HG03139 (cell line): ENCODE data around the gene LCMT1.
"Not testable (repeated sequence)": the region's sequence is repeated elsewhere in the genome, so short reads cannot be mapped to it uniquely, and the experiment has no call there.

Experiments
- ATAC-seq: cut with Tn5 transposase; IDR thresholded peaks from one replicate; pipeline ENCODE4 v1.9.1; 2021; ENCODE audit not compliant: unreplicated experiment

LCMT1 gene

DNA sequence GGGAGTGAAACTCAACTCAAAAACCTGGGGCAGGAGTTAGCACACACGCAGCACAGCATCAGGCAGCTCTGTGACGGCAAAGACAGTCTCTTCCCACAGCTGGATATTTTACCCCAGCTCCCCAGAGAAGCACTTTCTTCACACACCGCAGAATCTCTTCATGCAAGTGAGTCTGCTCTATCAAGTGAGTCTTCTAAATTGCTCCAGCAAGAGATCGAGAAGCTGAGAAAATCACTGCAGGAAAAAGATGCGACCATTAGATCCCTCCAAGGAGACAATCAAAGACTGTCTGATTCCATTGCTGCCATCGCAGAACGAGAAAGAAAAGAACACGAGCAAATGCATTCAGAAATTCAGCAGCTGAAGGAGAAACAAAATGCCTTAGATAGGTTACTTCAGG, 16.9 kb upstream of the LCMT1 start:
- no peak for ATAC-seq

DNA sequence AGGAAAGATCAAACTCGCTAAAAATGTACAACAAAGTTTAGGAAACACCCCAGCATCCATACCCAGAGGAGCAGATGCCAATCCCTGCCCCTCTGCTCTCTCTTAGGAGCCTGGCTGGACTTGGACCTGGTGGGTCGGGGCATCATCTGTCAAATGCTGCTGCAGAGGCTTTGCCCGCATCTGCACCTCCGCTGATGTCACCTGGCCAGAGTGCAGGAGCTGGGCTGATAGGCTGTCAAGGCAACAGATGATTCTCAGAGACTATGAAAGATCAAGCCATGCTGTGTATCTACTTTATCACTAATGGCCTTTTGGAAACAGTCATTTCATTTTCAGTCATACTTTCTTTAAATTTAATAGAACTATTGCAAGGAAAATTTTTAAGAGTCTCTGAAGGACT, 15.9 kb upstream of the LCMT1 start:
- ATAC-seq = no peak

DNA sequence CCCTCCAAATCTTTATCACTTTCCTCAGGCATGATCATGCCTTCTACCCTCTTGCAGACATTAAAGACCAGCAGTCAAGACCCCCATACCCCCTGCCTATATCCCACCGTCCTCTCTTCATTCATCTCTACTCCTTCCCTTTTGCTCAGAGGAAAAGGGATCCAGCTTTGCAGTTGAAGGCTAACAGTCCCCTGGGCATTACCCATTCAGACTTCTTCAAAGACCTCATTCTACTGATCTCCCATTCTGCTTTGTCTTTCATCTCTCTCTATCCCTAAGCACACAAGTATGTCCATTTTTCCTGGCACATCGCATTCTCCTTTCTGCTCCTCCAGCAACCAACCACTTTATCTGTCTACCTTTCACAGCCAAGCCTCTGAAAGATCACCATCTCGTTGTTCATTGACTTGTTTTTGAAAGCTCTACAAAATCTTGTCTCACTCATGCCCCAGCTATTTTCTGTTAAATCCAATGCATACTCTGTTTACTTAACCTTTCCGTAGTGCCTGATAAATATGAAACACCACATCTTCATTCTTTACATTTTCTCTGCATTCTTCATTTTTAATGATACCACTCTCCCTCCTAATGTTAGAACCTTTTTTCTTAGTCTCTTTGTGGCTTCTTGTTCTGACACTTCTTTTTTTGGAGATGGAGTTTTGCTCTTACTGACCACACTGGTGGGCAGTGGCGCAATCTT, 14.1 kb upstream of the LCMT1 start:
- ATAC-seq = no peak

DNA sequence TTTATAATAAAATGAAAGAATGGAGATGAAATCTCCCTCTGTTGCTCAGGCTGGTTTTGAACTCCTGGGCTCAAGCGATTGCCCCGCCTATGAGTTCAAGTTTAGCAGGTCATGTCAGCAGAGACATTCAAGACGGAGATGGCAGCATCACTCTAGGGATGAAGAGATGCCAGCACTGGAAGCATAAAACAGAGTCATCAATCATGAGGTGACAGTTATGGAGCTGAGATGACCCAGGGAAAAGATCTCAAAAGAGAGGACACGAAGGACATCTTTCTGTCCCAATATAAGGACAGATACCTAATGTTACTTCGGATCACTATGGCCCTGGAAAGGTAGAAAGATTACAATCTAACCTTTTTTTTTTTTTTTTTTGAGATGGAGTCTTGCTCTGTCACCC, 11.0 kb upstream of the LCMT1 start:
- no peak for ATAC-seq

DNA sequence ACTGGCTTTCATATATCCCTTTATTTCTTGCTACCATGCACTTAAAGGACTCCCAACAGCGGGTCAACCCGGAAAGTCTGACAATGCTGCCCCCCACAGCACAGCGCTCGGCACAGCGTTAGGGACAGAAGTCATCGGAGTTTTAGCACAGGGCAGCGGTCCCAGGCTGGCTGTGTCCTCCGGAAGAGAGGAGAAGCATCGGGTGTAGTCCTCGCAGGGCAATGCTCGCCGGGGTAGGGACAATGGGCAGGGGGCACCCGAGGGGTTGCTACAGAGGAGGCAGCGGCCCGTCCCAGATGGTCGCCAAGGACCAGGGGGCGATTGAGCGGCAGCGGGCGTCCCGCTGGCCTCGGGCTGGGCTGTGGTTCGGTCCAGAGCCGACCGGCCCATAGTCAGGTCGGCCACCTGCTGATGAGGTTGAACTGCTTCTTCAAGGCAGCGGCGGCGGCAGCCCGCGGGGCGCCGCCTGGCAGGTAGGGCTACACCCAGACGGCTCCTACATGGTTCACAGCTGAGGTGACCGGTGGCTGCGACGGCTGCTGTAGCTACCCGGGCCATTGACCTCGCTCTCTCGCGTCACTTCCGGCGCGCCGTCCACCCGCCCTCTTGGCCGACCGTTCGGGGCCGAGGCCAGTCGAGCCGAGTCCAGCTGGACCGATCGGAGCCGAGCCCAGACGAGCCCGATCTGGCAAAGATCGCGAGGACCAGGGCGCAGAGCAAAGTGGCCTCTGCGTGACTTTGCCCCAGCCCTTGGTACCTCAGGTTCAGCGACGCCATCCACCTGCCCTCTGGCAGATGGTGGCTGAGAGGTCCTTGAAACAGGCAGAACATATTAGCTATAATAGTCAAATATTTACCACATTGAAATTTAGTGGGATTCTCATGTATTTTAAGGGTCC, 4.7 kb upstream of the LCMT1 start:
- ATAC-seq = peak; percentile 44

DNA sequence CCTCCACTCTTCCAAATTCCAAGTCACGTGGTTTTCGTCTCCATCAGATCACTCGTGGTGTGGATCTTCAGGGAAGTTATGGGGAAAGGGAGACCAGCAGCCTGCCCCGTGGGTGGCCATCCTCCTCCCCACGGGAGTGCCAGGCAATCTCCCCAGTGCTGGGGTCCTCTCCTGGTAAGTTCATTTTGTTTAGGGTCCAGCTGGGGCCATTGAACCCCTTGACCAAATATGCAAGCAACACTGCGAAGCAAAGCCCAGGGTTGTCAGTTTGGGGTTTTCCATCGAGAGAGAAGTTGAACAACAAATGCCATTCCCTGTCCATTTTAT, 4.1 kb upstream of the LCMT1 start:
- ATAC-seq = no peak

DNA sequence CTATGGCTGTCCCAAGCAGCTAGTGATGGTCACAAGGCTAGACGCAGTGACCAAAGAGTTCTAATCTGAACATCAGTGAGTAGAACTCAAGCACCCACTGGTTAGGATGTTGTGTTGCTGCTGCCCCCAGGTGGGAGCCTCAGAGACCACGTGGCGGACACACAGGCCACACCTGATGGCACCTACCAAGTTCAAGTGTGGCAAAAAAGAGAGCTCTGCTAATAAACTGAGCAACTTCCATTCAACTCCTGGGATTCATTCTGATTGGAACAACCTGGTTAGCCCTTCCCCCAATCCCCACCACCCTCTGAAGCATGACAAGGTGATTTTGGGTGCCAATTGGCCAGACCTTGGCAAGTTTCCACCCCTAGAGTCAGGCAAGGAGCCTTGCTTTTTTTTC, 3.5 kb upstream of the LCMT1 start:
- ATAC-seq = no peak

DNA sequence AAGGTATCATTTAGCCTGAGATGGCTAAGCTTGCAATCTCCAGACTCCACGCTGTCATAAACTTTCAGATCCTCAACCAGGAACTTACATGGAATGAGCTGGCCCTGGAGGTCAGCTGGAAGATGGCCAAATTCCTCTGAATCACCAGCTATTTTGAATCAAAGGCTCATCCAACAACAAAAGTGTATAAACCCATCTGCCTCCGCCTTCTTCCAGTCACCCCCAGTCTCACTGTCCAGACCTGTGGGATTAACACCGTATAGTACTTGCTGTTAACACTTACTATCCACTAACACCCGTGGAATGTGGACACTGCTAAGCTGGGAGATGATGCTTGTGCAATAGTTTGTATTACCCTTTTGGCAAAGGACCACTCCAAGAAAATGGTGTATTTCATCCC, 1.9 kb upstream of the LCMT1 start:
- ATAC-seq = no peak

DNA sequence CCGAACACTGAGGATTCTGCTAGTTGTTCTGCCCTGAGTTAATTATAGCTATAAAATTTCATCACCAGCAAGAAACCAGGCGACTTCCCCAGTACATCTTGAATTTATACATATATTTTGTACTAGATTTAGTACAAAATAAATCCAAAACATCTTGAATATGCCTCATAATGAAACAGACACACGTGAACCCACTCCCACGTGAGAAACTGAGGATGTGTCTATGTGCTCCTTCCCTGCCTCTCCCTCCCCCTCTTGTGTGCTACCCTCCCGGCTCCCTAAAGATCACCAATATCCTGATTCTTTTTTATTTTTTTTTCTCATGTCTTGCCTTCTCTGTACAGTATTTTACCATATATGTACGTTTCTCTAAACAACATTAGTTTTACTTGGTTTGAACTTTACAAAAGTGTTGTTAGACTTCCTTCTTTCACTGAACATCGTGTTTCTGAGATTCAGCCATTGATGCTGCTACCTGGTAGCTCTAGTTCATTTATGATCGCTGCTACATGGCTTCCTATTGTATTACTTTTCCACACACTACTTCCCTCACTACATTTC, 1.1 kb upstream of the LCMT1 start:
- no peak for ATAC-seq

DNA sequence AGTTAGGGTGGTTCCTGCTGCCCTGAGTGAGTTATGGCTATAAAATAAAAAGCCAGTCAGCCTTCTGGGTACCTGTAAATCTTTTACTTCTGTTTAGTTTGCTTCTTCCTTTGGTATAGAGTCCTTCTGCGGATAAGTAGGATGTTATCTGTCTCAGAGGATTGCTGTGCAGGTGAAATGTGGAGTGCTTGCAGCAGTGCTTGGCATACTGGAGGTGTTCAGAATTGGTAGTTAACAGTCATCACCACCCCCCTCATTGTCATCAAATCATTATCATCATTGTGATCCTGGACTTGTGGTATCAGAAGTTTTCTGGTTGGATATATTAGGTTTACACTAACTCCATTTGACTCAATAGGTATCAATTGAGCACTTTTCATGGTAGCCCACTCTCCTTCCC, 2.6 kb downstream of the LCMT1 start:
- no peak for ATAC-seq

DNA sequence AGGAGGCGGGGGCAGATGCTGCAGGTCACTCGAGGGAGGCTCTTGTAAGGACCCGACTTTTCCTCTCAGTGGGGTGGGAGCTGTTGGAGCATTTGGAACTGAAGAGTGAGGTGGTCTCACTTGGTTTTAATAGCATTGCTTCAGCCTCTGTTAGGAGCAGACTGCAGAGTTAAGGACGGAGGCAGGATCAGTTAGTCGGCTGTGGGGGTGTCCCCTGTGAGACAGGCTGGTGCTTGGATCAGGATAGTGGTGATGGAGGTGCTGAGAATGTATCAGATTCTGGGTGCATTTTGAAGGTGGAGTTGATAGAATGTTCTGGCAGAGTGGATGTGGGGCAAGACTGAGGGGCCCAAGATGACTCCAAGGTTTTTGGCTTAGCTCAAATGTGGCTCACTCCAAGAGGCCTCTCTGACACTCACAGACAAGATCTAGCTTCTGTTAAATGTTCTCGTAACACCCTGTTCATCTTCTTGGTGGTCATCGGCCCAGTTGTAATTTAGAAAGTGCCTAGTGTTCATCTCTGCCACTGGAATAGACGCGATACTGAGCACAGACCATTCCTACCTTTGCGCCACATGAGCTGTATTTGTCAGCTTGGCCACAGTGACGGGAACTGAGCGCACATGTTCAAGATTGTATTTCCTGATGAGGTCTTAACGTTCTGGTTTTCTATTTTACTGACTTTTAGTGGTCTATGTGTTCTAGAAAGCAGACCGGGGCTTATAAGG, 7.5 kb downstream of the LCMT1 start:
- no peak for ATAC-seq

DNA sequence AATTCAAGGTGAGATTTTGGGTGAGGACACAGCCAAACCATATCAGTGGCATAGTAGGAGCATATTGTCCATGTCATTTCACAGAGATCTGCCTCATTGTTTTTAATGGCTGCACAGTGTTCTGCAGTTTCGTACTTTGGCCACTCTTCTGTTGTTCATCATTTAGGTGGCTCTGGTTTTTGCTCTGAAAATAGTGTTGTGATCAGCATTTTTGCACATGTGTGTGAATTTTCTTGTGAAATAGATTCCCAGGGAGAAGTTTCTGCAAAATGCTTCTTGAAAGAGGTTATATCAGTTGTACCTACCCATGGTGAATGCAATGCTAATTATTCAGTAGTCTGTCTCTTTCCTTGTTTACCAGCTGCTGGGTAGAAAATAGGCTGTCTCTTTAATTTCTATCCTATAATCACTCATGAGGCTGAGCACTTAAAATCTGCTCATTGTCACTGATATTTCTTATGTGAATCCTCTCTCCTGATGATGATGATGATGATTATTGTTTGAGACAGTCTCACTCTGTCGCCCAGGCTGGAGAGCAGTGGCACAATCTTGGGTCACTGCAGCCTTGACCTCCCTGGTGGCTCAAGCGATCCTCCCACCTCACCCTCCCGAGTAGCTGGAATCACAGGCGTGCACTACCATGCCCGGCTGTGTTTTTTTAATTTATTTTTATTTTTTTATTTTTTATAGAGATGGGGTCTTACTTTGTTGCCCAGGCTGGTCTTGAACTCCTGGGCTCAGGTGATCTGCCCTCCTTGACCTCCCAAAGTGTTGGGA, 10.5 kb downstream of the LCMT1 start:
- ATAC-seq = no peak

DNA sequence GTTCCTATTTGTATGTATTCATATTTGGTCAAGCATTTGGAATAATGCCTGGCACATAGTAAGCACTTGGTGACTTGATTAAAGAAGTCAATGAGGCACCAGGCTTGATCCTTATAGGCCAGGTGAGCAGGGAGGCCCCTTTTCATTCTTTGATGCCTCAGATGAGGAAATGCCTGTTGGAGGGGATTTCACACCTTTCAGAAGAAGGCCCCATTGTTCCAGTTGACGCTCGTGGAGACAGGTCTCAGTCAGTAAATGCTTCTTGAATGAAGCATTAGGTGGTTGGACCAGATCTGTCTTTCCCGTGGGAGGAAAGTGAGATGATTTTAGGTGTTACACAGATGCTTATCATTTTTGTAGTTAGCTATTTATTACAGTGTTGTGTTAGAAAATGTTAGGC, 13.0 kb downstream of the LCMT1 start:
- no peak for ATAC-seq

DNA sequence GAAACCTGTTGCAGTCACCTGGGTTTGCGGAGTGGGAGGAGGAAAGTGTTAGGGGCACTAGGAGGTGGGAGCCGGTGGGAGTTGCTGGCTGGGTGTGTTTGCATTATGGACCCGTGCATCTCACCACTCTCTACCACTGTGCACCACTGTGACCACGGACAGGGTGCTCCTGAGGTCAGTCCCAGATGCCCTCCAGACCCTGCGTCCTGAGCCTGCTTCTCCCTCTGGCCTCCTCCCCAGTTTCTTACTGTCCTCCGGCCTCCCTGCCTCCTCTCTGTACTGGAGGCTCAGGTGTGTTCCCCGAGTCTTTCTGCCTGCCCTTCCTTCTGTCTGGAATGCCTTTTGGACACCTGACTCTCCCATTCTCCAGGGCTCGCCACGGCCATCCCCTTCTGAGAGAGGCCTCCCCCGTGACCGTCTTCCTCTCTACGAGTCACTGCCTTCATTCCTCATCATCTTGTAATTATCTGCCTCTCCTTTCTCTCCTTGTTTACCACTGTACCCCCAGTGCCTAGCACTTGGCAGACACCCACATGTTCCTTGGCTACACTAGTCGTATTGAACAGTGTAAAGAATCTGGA, 14.6 kb downstream of the LCMT1 start:
- not testable (repeated sequence) for ATAC-seq

DNA sequence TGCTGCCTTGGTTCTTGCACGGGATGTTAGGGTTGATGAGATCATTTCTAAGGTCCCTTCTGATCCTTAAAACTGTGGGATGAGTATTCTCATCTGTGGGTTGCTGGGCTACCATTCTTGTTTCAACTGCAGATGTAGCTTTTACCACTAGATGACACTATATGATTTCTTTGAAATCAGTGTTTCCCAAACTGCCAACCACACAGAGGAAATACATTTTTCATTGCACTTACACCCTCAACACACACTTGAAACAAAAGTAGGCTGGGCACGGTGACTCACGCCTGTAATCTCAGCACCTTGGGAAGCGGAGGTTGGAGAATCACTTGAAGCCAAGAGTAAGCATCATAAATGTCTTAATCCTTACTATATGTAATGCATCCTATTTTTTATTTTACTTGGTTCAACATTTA, 15.3 kb downstream of the LCMT1 start:
- ATAC-seq = no peak

DNA sequence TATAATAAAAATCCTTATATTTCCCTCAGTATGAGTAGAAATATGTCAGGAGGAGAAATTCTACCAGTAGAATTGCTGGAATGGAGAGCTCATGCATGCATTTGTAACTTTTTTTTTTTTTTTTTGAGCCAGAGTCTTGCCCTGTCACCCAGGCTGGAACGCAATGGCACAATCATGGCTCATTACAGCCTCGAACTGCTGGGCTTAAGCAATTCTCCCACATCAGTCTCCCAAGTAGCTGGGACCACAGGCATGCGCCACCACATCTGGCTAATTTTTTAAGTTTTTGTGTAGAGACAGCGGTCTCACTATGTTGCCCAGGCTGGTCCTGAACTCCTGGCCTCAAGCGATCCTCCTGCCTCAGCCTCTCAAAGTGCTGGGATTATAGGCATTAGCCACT, 21.2 kb downstream of the LCMT1 start:
- not testable (repeated sequence) for ATAC-seq

DNA sequence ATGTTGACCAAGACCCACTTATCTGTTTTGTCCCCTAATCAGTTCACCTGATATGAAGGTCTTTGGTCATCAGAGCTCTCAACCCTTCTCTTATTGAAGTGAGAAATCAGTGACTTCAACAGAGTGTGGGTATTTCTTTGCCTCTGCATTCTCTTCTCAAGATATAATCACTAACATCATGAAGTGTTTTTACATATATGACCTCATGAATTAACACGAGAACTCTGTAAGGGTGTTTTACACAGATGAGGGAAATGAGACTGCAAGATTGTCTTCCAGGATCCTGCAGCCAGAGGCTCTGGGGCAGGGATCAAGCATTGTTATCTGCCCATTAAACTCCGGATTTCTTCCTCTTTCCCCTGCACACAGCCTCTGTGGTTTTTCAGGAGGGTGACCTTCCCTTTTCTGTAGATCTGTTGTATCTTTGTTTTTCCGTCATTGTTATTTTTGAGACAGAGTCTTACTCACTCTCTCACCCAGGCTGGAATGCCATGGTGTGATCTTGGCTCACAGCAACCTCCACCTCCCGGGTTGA, 22.7 kb downstream of the LCMT1 start:
- ATAC-seq = no peak

DNA sequence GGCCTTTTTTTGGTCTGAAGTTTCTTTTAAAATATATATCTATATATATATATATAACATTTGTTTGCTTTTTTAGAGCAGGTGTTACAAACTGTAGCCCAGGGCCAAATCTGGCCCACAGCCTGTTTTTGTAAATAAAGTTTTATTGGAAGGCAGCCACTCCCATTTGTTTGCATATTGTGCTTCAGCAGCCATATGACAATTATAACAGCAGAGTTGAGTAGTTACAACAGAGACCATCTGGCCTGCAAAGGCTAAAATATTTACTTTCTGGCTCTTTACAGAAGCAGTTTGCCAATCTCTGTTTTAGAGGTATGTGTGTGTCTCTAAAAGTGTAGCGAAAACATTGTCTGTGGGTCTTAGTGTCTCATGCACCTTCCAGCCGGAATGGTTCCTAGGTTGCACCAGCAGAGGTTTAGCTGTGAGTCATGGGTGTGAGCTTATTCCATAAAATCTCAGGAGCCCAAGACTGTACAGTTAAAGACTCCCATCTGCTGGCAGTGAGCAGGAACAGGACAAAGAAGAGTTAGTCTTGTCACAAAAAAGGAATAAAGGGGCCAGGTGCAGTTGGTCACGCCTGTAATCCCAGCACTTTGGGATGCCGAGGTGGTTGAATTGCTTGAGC, 23.8 kb downstream of the LCMT1 start:
- no peak for ATAC-seq

DNA sequence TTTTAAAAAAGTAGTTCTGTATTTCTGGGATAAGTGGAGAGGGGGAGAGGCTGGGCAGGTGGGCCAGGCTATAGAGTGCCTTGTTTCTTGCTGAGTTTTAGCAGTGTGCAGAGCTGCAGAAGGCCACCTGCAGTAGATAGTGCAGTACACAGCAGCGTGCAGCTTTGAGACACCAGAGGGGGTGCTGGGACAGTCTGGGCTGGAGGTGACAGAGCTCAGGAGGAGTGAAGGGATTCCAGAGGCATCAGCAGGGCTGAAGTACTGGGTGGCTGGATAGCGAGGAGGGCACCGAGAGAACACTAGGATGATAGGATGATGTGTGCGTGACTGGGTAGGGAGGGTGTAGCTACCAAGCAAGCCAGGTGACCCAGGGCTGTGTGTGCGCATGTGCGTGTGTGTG, 26.6 kb downstream of the LCMT1 start:
- no peak for ATAC-seq

DNA sequence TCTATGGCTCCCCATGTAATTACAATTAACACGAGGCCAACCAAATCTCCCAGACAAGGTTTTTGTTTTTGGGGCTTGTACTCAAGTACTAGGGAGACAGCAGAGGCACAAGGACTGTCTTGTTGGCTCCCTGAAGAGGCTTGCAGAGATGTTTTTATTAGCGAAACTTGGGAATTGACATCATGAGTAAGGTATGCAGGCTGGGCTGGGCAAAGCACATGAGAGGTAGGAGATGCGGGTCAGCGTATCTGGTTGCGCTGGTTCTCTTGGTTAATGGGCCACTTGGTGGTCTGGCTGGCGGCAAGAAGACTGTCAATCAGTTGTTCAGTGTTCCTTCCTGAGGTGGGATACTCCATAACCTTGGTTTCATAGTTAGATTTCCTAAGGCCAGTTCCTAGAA, 28.9 kb downstream of the LCMT1 start:
- no peak for ATAC-seq
